WERI-Rb-1 (cell line): Measurements from ENCODE around the gene PHRF1.

Experiments used
- DNase-seq: peaks from one replicate; pipeline ENCODE4 v3.0.0-alpha.2; 2020
- H3K27ac ChIP-seq: fragments of 250-450 bp; sonication (Bioruptor Pico); 2 replicates; pipeline ENCODE4 v1.5.1; 2020; ENCODE audit warnings: mild to moderate bottlenecking, moderate library complexity
- H3K27me3 ChIP-seq: fragments of 250-450 bp; sonication (Bioruptor Pico); 2 replicates; pipeline ENCODE4 v1.5.1; 2021; ENCODE audit warnings: mild to moderate bottlenecking, low read depth, moderate library complexity; ENCODE audit not compliant: insufficient read depth, severe bottlenecking
- H3K36me3 ChIP-seq: fragments of 250-450 bp; sonication (Bioruptor Pico); 2 replicates; pipeline ENCODE4 v1.5.1; 2020; ENCODE audit warnings: mild to moderate bottlenecking, moderate library complexity
- H3K4me3 ChIP-seq: 2 replicates; pipeline ENCODE4 v1.5.1; 2011; ENCODE audit warnings: low read depth, mild to moderate bottlenecking, control low read depth, low read length
- H3K9me3 ChIP-seq: fragments of 250-450 bp; sonication (Bioruptor Pico); 2 replicates; pipeline ENCODE4 v1.5.1; 2021; ENCODE audit warnings: mild to moderate bottlenecking, moderate library complexity; ENCODE audit not compliant: severe bottlenecking
- TF ChIP-seq, protein P1 (sequence below): IDR thresholded peaks from 2 replicates; pipeline ENCODE4 v1.5.1; 2011; ENCODE audit warnings: low read depth, mild to moderate bottlenecking, control low read depth, inconsistent platforms, low read length

Gene PHRF1, protein sequence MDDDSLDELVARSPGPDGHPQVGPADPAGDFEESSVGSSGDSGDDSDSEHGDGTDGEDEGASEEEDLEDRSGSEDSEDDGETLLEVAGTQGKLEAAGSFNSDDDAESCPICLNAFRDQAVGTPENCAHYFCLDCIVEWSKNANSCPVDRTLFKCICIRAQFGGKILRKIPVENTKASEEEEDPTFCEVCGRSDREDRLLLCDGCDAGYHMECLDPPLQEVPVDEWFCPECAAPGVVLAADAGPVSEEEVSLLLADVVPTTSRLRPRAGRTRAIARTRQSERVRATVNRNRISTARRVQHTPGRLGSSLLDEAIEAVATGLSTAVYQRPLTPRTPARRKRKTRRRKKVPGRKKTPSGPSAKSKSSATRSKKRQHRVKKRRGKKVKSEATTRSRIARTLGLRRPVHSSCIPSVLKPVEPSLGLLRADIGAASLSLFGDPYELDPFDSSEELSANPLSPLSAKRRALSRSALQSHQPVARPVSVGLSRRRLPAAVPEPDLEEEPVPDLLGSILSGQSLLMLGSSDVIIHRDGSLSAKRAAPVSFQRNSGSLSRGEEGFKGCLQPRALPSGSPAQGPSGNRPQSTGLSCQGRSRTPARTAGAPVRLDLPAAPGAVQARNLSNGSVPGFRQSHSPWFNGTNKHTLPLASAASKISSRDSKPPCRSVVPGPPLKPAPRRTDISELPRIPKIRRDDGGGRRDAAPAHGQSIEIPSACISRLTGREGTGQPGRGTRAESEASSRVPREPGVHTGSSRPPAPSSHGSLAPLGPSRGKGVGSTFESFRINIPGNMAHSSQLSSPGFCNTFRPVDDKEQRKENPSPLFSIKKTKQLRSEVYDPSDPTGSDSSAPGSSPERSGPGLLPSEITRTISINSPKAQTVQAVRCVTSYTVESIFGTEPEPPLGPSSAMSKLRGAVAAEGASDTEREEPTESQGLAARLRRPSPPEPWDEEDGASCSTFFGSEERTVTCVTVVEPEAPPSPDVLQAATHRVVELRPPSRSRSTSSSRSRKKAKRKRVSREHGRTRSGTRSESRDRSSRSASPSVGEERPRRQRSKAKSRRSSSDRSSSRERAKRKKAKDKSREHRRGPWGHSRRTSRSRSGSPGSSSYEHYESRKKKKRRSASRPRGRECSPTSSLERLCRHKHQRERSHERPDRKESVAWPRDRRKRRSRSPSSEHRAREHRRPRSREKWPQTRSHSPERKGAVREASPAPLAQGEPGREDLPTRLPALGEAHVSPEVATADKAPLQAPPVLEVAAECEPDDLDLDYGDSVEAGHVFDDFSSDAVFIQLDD (N-terminal part only)

GRCh38 chr11:575996-576768 lies at the start of gene PHRF1:
Gene PHRF1, plus strand, starts transcription at chr11:576470. Its CDS starts 5,043 bp downstream, at chr11:581513.
- H3K9me3 ChIP-seq = no peaks in the 10 kb centered on the region
- no peaks in the 10 kb centered on the region for H3K27me3 ChIP-seq
- peaks cover 21% of the 10 kb centered on the region for H3K36me3 ChIP-seq
- TF ChIP-seq, protein P1, sequence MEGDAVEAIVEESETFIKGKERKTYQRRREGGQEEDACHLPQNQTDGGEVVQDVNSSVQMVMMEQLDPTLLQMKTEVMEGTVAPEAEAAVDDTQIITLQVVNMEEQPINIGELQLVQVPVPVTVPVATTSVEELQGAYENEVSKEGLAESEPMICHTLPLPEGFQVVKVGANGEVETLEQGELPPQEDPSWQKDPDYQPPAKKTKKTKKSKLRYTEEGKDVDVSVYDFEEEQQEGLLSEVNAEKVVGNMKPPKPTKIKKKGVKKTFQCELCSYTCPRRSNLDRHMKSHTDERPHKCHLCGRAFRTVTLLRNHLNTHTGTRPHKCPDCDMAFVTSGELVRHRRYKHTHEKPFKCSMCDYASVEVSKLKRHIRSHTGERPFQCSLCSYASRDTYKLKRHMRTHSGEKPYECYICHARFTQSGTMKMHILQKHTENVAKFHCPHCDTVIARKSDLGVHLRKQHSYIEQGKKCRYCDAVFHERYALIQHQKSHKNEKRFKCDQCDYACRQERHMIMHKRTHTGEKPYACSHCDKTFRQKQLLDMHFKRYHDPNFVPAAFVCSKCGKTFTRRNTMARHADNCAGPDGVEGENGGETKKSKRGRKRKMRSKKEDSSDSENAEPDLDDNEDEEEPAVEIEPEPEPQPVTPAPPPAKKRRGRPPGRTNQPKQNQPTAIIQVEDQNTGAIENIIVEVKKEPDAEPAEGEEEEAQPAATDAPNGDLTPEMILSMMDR = no peak
- peak; percentile 96 for DNase-seq
- H3K27ac ChIP-seq = peak within 1 kb of the TSS; percentile 100
- peak within 1 kb of the TSS; percentile 76 for H3K4me3 ChIP-seq

DNA sequence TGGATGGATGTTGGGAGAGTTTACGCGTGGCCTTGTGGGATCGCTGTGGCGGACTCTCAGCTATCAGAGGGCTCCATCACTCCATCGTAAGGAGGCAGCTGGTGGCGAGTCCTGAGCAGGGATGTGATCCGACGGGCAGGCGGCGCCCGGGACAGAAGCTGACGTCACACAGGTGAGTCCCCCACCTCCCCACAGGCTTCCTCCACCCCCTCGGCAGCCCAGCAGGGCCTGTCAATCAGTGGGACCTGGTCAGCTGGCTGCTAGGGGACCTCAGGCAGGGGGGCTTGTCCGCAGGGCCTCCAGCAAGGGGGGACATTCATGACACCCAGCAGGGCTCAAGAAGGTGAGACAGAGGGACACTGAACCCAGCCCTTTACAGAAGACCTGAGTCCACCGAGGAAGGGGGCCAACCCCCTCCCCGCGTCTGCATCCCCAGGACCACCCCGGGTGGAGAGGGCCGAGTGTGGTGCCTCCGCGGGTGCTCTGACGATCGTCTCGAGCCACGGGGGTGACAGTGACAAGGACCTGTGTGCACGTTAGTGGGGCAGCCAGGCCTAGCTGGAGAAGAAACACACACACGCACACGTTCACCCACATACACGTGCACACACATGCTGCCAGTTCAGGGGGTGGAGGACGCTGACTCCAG lies 48.0 kb upstream of the PHRF1 start:
- Histone ChIP-seq H3K4me3 (no peak overlapping the region), H3K27ac (no peak overlapping the region), H3K36me3 (peaks cover 22% of the 10 kb centered on the region), H3K9me3 (no peaks in the 10 kb centered on the region), H3K27me3 (no peaks in the 10 kb centered on the region)
- TF ChIP-seq, protein P1 = no peak
- peak; percentile 7 for DNase-seq

GRCh38 chr11:528815-529727 lies 47.2 kb upstream of the PHRF1 start:
- peaks cover 29% of the 10 kb centered on the region for H3K36me3 ChIP-seq
- H3K9me3 ChIP-seq = no peaks in the 10 kb centered on the region
- H3K27ac ChIP-seq = no peak overlapping the region; the same call in none of the 2 replicates
- TF ChIP-seq, protein P1 = no peak
- no peak for DNase-seq
- H3K4me3 ChIP-seq = no peak overlapping the region
- no peaks in the 10 kb centered on the region for H3K27me3 ChIP-seq

- Histone ChIP-seq H3K9me3 (no peaks in the 10 kb centered on the region), H3K27me3 (no peaks in the 10 kb centered on the region), H3K36me3 (peaks cover 32% of the 10 kb centered on the region), H3K27ac (no peak overlapping the region; the same call in 1 of the 2 replicates), H3K4me3 (no peak overlapping the region)
- TF ChIP-seq, protein P1 = no peak
- no peak for DNase-seq
Measured at GRCh38 chr11:529728-530411, 46.4 kb upstream of the PHRF1 start.
